ENCODE results near the gene KPNA6.

DNA sequence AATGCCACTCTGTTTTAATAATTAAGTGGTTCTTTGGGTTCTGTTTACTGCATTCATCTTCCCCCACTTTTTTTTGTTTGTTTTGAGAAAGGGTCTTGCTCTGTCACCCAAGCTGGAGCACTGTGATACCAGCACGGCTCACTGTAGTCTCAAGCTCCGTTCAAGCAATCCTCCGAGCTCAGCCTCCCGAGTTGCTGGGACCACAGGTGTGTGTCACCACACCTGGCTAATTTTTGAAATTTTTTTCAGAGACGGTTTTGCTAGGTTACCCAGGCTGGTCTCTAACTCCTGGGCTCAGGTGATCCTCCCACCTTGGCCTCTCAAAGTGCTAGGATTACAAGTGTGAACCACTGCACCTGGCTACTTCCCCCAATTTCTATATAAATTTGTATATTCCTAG, 29.3 kb downstream of the KPNA6 start:
- TF ChIP-seq GATA3 (IDR thresholded peaks at IDR 0.05; ENCODE audit: low read depth, low read length), result no peak
- TF ChIP-seq GATA2 (IDR thresholded peaks at IDR 0.05; ENCODE audit: low read depth, low read length), result no peak

Measured in SH-SY5Y (cell line).